Measurements from ENCODE around the gene PGD. TPM values are rescaled to one million over a fixed set of nuclear protein-coding genes. Genes with fewer than 3 reads are reported as not detected.

The PGD gene
- total RNA-seq, 2 donors from 2014 or later, result 48.9 to 63.6 TPM

- H3K4me3 ChIP-seq, result no peak overlapping the region
- no peaks in the 10 kb centered on the region for H3K36me3 ChIP-seq
- no peak overlapping the region for H3K27ac ChIP-seq
- no peaks in the 10 kb centered on the region for H3K27me3 ChIP-seq (replicated peaks; ENCODE audit: insufficient read depth)
- DNase-seq (ENCODE audit: low spot score) (no peak), ATAC-seq (ENCODE audit: insufficient number of reproducible peaks, low FRiP score, low read depth) (no peak)
- no peak for TF ChIP-seq CTCF (IDR thresholded peaks at IDR 0.05)
- no peaks in the 10 kb centered on the region for H3K4me1 ChIP-seq (ENCODE audit: control insufficient read depth in 1 of 2, low read depth in 2 of 2)
- no peaks in the 10 kb centered on the region for H3K9me3 ChIP-seq
These were observed 39.9 kb downstream of the PGD start for GRCh38 chr1:10438677-10439163.

GRCh38 chr1:10440305-10440704, 41.4 kb downstream of the PGD start:
- DNase-seq (ENCODE audit: low spot score) (no peak), ATAC-seq (ENCODE audit: insufficient number of reproducible peaks, low FRiP score, low read depth) (no peak)
- H3K27ac ChIP-seq, result no peak overlapping the region
- H3K9me3 ChIP-seq, result no peaks in the 10 kb centered on the region
- H3K36me3 ChIP-seq, result no peaks in the 10 kb centered on the region
- H3K4me3 ChIP-seq, result no peak overlapping the region
- H3K4me1 ChIP-seq (ENCODE audit: control insufficient read depth in 1 of 2, low read depth in 2 of 2), result no peaks in the 10 kb centered on the region
- no peaks in the 10 kb centered on the region for H3K27me3 ChIP-seq (replicated peaks; ENCODE audit: insufficient read depth)
- TF ChIP-seq CTCF (IDR thresholded peaks at IDR 0.05), result no peak

- ATAC-seq (ENCODE audit: insufficient number of reproducible peaks, low FRiP score, low read depth), result no peak
- H3K4me3 ChIP-seq, result no peak overlapping the region
- no peaks in the 10 kb centered on the region for H3K4me1 ChIP-seq (ENCODE audit: control insufficient read depth in 1 of 2, low read depth in 2 of 2)
- DNase-seq (ENCODE audit: low spot score), result no peak
- H3K36me3 ChIP-seq, result no peaks in the 10 kb centered on the region
- no peak for TF ChIP-seq CTCF (IDR thresholded peaks at IDR 0.05)
- no peak overlapping the region for H3K27ac ChIP-seq
- H3K27me3 ChIP-seq (replicated peaks; ENCODE audit: insufficient read depth), result no peaks in the 10 kb centered on the region
- no peaks in the 10 kb centered on the region for H3K9me3 ChIP-seq
These were observed 41.9 kb downstream of the PGD start for GRCh38 chr1:10440794-10441193.

- DNase-seq (ENCODE audit: low spot score) (no peak), ATAC-seq (ENCODE audit: insufficient number of reproducible peaks, low FRiP score, low read depth) (no peak)
- H3K9me3 ChIP-seq, result no peaks in the 10 kb centered on the region
- no peak overlapping the region for H3K27ac ChIP-seq
- H3K27me3 ChIP-seq (replicated peaks; ENCODE audit: insufficient read depth), result no peaks in the 10 kb centered on the region
- H3K4me3 ChIP-seq, result no peak overlapping the region
- H3K4me1 ChIP-seq (ENCODE audit: control insufficient read depth in 1 of 2, low read depth in 2 of 2), result no peaks in the 10 kb centered on the region
- TF ChIP-seq CTCF (IDR thresholded peaks at IDR 0.05), result no peak
- no peaks in the 10 kb centered on the region for H3K36me3 ChIP-seq
These were observed 45.4 kb downstream of the PGD start for GRCh38 chr1:10444248-10444647.

- Histone ChIP-seq H3K36me3 (no peaks in the 10 kb centered on the region), H3K27me3 (replicated peaks; ENCODE audit: insufficient read depth) (no peaks in the 10 kb centered on the region), H3K27ac (no peak overlapping the region), H3K4me3 (no peak overlapping the region), H3K9me3 (no peaks in the 10 kb centered on the region), H3K4me1 (ENCODE audit: control insufficient read depth in 1 of 2, low read depth in 2 of 2) (no peaks in the 10 kb centered on the region)
- ATAC-seq (ENCODE audit: insufficient number of reproducible peaks, low FRiP score, low read depth), result no peak
- DNase-seq (ENCODE audit: low spot score), result no peak
- TF ChIP-seq CTCF (IDR thresholded peaks at IDR 0.05), result no peak
These were observed 46.0 kb downstream of the PGD start for GRCh38 chr1:10444795-10445397.

All from thoracic aorta (tissue), 2 donors.